AG04449 (cell line): ENCODE data around the gene DIPK1A.

ENCODE experiments used
- CTCF ChIA-PET: fragments of 350-600 bp; formaldehyde crosslinking; extraction: SDS; loops from one replicate; lab custom pipeline; 2021; ENCODE audit warnings: antibody characterized with exemption; lab: Yijun Ruan, JAX
- POLR2A ChIA-PET: fragments of 400-600, 350-600 bp; formaldehyde crosslinking; extraction: SDS; loops from one replicate; lab custom pipeline; 2020; ENCODE audit warnings: antibody characterized with exemption, inconsistent platforms; lab: Yijun Ruan, JAX
- DNase-seq: peaks from one replicate; pipeline ENCODE4 v3.0.0-alpha.2; 2010; ENCODE audit warnings: low read depth, low spot score
- H3K4me3 ChIP-seq: 2 replicates; pipeline ENCODE4 v1.5.1; 2011; ENCODE audit warnings: low read depth, mild to moderate bottlenecking, control low read depth, low read length
- TF ChIP-seq, protein P1 (sequence below): IDR thresholded peaks from one replicate; pipeline ENCODE4 v1.5.1; 2011; ENCODE audit warnings: mild to moderate bottlenecking, moderate library complexity, low read length, control low read depth, inconsistent platforms; ENCODE audit not compliant: insufficient read depth; ENCODE audit errors: missing control alignments

The DIPK1A gene

DNA sequence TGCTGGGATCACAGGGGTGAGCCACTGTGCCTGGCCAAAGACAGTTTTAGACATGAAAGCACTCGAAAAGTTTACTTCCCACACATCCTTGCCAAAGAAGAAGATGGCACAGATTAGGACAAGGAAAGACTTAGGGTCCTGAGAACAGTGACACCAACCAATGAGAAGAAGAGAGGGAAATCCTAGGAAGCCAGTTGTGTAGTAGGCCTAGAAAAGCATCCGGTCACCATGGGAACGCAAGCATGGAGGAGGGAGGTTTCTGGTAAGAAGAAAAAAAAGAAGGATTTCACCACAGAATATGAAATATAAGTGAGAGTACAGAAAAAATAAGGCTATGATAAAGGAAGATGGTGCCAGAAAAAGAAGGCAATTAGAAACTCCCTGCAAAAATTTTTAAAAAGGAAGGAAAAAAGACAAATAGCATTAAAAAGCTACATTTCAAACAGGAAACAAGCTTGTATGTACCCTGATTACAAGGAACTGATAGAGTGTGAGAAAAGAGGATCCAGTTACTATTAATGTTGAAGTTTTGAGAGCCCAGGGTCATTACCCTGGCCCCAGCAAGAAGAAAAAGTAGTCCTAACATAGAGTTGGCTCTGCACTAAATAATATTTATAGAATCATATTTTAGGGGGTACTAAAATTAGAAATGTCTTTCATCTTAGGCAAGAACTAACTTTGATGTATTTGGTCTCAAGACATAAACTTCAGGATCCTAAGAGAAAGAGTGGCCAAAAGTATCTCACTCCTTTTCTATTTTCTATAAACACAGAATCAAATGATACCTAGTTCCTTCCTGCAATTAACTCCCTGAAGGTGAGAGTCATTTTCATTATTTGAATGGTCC, 16.1 kb downstream of the DIPK1A start:
- TF ChIP-seq, protein P1, sequence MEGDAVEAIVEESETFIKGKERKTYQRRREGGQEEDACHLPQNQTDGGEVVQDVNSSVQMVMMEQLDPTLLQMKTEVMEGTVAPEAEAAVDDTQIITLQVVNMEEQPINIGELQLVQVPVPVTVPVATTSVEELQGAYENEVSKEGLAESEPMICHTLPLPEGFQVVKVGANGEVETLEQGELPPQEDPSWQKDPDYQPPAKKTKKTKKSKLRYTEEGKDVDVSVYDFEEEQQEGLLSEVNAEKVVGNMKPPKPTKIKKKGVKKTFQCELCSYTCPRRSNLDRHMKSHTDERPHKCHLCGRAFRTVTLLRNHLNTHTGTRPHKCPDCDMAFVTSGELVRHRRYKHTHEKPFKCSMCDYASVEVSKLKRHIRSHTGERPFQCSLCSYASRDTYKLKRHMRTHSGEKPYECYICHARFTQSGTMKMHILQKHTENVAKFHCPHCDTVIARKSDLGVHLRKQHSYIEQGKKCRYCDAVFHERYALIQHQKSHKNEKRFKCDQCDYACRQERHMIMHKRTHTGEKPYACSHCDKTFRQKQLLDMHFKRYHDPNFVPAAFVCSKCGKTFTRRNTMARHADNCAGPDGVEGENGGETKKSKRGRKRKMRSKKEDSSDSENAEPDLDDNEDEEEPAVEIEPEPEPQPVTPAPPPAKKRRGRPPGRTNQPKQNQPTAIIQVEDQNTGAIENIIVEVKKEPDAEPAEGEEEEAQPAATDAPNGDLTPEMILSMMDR: no peak
- no peak for DNase-seq
- POLR2A ChIA-PET: no interaction called here
- CTCF ChIA-PET: interaction anchor here (0.7 to 1.2 kb wide), 4 partner anchors 8 to 81 kb away, joined by 3 to 4 read pairs (median 3); no protein-coding TSS in a partner anchor
- no peak overlapping the region for H3K4me3 ChIP-seq

DNA sequence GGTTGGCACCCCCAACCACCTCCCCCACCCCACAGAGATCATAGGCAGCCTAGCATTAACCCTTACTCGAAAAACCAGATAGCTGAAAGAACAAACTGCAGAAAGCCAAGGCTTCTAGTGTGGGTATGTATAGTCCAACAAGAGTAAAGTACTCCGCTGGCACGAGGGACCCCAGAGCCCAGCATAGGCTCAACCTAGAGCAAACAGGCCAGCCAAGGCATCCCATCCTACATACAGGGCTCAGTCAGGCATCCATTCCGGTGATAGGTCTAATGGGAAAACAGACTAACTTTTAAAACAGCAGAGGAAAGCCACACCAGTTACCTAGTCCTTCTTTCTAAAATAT, 17.8 kb downstream of the DIPK1A start:
- no peak for DNase-seq
- POLR2A ChIA-PET: no interaction called here
- TF ChIP-seq, protein P1: no peak
- CTCF ChIA-PET: interaction anchor here (1.2 to 2.6 kb wide), 3 partner anchors 10 to 85 kb away, joined by 3 to 14 read pairs (median 10); no protein-coding TSS in a partner anchor
- no peak overlapping the region for H3K4me3 ChIP-seq

DNA sequence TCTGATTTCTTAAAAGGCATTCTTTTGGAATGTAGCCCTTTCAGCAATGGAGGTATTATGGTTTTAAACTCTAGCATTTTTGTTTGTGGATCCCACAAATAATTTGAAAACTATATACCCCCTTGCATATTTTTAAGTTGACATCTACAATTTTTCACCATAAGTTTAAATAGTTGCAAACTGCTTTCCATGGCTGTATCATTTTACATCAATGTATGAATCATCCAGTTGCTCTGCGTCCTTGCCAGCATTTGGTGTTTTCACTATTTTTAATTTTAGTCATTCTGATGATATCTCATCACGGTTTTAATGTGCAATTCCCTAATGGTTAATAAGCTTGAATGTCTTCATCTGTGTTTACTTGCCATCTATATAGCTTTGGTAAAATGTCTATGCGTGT, 20.7 kb downstream of the DIPK1A start:
- TF ChIP-seq, protein P1: no peak
- DNase-seq: peak; percentile 57
- ChIA-PET CTCF (interaction anchor here (0.9 to 2.8 kb wide), 5 partner anchors 10 to 82 kb away, joined by 3 to 18 read pairs (median 5); partner anchors contain the start of gene DIPK1A), POLR2A (interaction anchor here (0.8 kb wide), 1 partner anchor 21 kb away, joined by 3 read pairs; the partner anchor contains the start of gene DIPK1A)
- no peak overlapping the region for H3K4me3 ChIP-seq

DNA sequence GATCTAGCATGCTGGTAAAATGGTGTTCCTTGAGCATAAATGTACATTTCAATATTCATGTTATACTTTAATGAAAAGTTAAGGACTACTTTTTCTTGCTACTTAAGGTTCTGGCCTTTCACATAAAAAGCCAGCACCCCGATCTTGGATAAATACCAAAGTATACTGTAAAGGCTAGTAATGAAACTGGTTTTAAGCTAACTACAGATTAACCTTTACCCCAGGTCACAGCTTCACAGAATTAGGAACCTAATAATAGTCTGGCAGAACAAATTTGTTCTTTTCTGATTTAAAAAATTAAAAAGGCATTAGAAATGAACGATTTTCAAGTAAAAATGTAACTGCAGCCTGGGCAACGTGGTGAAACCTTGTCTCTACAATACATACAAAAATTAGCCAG, 23.5 kb downstream of the DIPK1A start:
- ChIA-PET CTCF (interaction anchor here (1.5 to 2.8 kb wide), 2 partner anchors 56 to 79 kb away, joined by 7 to 18 read pairs; no protein-coding TSS in a partner anchor), POLR2A (no interaction called here)
- TF ChIP-seq, protein P1: no peak
- H3K4me3 ChIP-seq: no peak overlapping the region
- no peak for DNase-seq

DNA sequence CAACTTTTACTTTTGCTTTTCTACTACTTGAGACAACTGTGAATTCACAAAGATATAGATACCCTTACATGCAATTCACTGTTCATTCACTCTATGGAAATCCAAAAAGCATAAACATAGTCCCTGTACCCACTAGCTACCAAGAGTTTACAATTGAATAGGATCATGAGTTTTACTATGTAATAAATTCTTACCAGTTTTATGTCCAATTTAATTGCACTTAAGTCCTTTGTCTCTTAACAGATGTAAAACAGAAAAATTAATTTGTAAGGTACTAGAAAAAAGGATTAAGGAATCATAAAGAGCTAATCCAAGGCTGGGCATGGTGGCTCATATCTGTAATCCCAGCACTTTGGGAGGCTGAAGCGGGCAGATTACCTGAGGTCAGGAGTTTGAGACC, 24.4 kb downstream of the DIPK1A start:
- TF ChIP-seq, protein P1: no peak
- no peak for DNase-seq
- POLR2A ChIA-PET: no interaction called here
- CTCF ChIA-PET: interaction anchor here (0.9 to 1.5 kb wide), 3 partner anchors 11 to 57 kb away, joined by 3 to 7 read pairs (median 4); no protein-coding TSS in a partner anchor
- H3K4me3 ChIP-seq: no peak overlapping the region
